GM18861 (cell line): Measurements from ENCODE around the gene STXBP3.

Source experiments
- ATAC-seq: cut with Tn5 transposase; IDR thresholded peaks from one replicate; pipeline ENCODE4 v1.9.1; 2021; ENCODE audit not compliant: unreplicated experiment

The STXBP3 gene

GRCh38 chr1:108832929-108833328 is 86.5 kb downstream of the STXBP3 start:
- ATAC-seq = no peak

DNA sequence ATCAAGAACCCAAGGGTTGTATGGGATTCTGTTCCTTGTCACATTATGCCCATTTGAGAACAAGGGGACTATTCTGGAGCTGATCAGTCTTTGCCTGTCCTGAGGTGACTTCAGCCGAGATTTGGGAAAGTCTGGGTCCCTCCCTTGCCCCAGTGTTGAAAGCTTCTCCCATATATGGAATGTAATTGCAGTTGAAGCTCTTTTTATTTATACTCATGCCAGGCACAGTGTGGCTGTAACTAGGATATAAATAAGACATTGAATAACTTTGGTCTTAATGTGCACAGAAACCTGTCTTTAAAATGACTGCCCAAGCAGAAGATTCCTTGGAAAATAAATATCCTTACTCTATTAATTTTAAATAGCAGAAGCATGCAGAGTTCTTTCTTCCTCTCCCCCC is 95.2 kb downstream of the STXBP3 start:
- no peak for ATAC-seq

DNA sequence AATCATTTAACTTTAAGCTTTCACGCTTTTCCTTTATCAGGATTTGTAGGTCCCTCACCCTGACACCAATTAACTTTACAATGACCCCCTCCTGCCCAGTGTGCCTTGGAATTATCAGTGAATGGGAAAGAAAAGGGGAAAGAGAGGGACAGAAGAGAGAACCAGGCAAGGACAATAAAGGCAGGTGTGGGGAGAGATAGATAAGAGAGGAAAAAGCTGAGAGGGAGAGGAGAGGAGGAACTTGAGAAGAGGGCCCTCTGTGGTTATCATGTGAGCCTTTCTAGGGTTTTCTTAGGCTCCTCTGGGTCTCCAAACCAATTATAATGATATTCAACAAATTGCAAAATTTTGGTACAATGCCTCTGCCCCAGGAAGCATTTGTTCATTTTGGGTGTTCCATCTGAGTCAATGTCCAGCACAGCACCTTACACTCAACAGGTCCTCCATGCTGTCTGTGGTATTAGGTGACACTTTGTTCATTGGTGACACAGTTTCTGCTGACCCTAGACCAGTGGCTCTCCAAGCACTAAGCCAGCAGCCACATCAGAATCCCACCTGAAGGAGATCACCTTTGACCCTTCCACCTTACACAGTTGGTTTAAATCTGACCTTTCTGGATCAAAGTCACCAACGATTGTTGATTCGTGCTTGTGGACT is 96.2 kb downstream of the STXBP3 start:
- ATAC-seq = no peak

GRCh38 chr1:108843390-108844137 is 97.1 kb downstream of the STXBP3 start:
- ATAC-seq = no peak

DNA sequence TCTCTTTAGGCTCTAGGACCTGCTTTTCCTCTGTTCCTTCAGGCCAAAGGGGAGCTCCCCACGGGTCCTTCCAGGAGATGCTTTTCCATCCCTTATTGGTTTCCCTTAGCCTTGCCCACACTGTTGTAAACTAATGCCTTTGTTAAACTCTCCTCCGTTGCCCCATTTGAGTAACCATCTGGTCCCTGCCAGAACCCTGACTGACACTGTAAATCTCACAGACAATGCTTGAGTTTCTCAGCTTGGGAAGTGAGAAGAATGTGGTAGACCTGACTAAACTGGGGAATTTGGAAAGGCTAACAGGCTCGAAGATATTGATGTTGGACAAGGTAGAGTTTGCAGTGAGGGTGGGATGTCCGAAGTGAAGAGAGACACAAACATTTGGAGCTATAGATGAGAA is 99.0 kb downstream of the STXBP3 start:
- no peak for ATAC-seq

- ATAC-seq = no peak
Observed at GRCh38 chr1:108845991-108846390, 99.5 kb downstream of the STXBP3 start.

DNA sequence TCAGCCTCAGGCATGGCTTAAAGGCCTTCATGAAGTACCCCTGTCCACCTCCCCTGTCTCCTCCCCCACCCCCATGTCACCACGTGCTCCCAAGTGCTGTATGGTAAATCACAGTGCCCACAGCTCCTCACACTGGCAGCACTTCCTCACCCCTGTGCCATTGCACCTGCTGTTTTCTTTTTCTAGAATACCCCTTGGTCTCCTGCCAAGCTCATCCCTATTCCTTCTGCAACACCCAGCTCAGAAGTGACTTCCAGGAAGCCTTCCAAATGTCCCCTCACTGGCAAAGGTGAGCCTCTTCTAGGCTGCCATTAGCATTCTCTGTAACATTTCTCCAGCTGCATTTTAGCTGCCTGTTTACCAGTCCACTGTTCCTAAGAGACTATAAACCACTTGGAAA is 101.0 kb downstream of the STXBP3 start:
- ATAC-seq = no peak

DNA sequence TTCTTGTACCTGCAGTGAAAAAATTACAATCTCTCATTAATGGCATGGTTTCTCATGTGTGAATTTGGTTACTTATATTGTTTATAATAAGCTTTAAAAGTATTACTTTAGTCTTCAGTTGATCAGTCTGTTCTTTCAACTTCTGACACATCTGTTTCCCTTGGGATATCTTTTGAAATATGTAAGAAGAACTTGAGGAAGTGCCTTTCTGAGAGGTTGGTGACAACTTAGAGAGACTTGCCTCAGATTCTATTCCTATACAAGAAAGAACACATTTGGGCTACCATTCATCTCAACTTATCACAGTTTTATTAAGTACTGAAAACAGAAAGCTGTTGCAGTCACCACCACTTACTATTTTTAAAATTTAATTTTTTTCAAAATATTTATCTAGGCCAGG is 102.3 kb downstream of the STXBP3 start:
- ATAC-seq = no peak

DNA sequence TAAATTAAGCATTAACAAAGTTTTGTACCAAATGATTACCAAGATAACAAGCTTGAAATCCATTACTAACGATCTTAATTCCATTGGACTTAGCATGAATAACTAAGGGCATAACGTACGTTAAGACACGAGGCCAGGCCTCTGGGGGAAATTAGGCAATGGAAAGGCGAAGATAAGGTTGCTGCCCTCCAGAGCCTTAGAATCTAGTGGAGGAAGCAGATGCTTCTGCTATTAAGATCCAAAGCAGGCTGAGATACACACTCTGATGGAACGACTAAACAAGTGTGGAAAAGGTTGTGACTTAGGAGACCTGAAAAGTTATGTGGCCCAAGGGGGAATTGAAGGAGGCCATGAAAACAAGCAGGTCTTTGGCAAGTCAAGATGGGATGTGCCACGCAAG is 104.5 kb downstream of the STXBP3 start:
- no peak for ATAC-seq

DNA sequence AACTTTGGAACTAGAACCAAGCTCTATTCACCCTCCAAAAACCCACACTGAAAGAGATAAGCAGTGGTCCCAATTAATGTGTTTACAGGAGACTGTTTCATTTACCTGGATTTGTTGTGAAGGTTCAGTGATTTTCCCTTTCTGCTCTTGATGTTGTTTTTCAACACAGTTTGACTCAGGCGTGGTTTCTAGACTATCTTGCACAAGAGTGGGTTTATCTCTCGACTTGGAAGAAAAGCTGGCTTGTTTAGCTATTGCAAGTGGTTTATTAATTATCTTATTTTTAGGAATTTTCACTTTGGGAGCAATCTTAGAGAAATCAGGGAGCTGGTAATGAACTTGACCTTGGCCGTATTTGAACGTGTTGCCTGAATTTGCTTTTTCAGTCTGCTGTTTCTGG is 105.1 kb downstream of the STXBP3 start:
- ATAC-seq = no peak

DNA sequence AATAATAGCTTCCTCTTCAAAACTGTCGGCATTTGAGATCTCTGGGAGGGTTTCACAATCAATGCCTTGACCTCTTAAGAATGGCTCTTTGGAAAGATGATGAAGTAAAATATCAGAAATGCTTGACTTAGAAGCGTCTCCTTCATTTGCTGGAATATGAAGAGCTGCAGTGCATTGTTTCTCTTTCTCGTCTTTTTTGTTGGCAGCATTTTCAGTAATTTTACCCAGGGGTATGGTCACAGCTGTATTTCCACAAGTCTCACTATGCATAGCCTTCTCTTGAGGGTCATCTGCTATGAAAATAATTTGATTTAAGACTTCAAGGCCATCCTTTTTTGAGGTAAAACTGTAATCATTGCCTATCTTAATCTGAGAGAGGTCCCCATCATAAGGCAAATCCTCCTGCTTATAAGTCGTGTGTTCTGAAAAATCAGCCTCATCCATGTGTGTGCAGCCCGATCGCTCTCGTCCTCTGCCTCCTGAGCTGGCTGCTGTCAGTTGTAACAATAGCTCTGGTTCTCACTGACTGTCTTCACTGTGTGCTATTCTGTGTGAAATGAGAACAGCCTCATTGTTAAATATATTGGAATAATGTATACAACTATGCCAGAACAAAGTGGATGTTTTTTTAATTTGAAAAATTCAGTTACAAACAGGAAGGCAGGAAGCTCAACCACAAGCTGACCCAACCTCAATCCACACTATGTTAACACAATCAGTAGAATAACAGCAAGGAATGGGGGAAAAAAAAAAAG is 105.9 kb downstream of the STXBP3 start:
- no peak for ATAC-seq

GRCh38 chr1:108854221-108855019 is 107.9 kb downstream of the STXBP3 start:
- no peak for ATAC-seq

DNA sequence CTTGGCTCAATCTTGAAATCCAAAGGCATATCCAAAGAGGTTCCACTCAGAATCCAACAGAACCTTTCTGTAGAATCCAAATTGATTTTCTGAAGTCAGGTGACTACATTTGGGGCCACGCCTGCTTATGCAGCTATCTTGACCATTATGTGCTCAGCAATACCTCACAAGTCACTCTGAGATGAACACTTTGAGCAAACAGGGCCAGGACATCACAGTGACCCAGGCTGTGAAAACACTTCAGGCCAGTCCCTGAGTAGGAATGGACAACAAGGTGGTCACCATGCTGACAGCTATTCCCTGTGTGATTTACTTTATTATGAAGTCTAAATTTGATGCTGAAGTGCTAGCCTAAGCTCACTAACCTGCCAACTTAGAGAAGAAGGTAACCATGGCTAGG is 110.5 kb downstream of the STXBP3 start, which contains the start of gene AKNAD1:
Gene AKNAD1, minus strand, starts transcription at position 101 of the 400 bp plus-strand sequence. CDS start 4,430 bp downstream, outside the sequence.
- ATAC-seq = no peak

DNA sequence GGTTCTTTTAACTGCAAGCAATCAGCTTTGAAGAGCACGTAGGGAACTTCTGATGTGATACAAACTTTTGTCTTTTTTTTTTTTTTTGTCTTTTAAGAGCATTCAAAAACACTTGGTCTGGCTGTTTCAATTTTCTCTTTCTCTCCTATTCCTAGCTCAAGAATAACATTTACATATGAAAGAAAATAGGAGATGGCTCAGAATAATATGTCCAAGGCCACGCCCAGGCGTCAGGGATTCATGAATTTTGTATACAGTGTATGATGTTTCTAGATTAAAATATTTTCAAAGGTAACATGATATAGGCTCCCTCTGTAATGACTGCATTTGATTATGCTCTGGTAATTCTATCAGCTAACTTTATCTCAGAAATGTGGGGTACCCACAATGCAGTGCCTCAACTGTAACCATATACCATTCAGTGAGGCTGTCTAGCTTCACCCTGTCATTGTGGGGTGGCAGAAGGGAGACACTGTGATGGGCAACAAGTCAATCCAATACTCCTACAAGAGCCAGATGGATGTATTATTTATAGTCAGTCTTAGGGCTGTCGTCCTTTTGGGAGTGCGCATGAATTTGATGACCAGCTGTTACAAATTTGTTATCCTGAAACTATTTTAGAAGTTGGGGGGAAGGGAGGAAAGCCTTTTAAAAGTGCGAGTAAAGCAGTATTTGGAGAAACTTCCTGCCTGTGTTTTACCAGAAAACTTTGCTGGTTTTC is 111.9 kb downstream of the STXBP3 start:
- ATAC-seq = no peak
